UCSD-AML1 (cell line): ENCODE data around the gene RAB3GAP2.
A peak's percentile ranks its signal among the peaks of the same experiment; 100 is the strongest.
"Not testable (repeated sequence)": the region's sequence is repeated elsewhere in the genome, so short reads cannot be mapped to it uniquely, and the experiment has no call there.

Experiments used
- DNase-seq: peaks from one replicate; lab custom pipeline; 2025; ENCODE audit not compliant: unreplicated experiment; lab: John Stamatoyannopoulos, UW

Gene RAB3GAP2

GRCh38 chr1:220291580-220291979, 19.3 kb upstream of the RAB3GAP2 start:
- DNase-seq = no peak

GRCh38 chr1:220290140-220290761, 18.0 kb upstream of the RAB3GAP2 start:
- no peak for DNase-seq

DNA sequence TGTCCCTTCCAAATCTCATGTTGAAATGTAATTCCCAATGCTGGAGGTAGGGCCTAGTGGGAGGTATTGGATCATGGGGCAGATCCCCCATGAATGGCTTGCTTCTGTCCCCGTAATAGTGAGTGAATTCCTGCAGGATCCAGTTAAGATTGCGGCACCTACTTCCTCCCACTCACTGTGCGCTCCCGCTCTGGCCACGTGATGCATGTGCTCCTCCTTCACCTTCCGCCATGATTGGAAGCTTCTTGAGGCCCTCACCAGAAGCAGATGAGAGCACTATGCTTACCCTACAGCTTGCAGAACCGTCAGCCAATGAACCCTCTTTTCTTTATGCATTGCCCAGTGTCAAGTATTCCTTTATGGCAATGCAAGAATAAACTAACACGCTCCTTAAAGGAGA, 14.9 kb upstream of the RAB3GAP2 start:
- DNase-seq = no peak

DNA sequence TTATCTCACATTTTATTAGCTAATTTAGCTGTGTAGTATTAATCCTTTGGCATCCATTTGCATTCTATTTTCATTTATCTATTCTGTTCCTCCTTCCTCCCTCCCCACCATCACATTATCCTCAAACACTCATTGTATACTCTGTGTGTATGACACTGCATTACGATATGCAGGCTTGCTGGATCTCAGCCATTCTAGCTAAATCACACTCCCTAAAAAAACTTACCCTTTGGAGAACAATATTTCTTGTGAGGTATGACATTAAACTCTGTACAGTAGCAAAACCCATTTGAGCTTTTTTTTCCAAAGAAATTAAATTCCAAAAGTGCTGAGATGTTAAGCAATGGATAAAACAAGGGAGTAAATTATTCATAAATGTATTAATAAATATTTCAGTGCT, 11.4 kb upstream of the RAB3GAP2 start:
- DNase-seq = no peak

DNA sequence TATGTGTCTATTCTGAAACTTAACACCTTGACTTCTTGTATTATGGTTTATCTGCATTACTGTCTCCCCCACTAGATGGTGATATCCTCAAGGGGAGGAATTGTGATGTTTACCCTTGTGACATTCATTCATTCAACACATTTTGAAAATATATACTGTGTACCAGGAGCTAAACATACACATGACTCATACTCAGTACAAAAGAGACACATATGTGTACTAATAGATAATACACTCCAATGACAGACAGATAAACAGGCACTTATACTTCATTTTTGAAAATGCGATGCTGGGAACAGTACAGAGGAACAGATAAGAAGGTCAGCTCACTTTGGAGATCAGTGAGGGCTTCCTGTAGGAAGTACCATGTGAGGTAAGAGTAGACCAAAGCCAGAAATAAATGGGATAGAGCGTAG, 8.9 kb upstream of the RAB3GAP2 start:
- no peak for DNase-seq

- no peak for DNase-seq
These were observed 8.0 kb upstream of the RAB3GAP2 start for GRCh38 chr1:220280249-220280648.

- DNase-seq = no peak
These were observed 6.7 kb upstream of the RAB3GAP2 start for GRCh38 chr1:220278991-220279390.

DNA sequence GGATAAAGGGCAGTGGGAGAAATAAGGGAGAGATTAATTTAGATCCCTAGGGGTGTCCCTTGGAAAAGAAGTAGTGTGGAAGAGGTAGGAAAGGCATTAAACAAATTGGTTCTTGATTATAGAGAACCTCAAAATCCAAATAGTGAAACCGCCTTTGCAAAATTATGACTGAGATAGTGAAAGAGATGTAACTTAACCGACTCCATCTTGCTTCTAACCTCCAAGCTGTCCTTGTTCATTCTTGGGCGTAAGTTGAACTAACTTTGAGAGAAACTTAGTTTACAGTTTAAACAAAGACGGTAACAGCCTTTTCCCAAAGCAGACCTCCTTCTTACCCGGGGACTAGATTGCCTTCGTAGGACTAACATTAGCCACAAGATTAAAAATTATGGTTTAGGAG, 3.2 kb upstream of the RAB3GAP2 start:
- no peak for DNase-seq

GRCh38 chr1:220274251-220274855, 2.1 kb upstream of the RAB3GAP2 start:
- DNase-seq = peak; percentile 11

DNA sequence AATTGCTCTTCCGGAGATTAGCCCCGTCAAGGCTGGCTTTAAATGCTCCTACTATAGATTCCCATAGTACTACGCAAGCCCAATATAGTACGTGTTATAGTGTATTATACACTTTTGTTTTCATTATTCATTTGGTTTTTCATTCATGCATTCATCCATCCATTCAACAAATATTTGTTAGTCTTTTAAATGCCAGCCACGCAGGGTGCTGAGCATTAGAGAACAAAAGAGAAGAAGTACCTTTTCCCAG, 513 bp upstream of the RAB3GAP2 start:
- DNase-seq = no peak

DNA sequence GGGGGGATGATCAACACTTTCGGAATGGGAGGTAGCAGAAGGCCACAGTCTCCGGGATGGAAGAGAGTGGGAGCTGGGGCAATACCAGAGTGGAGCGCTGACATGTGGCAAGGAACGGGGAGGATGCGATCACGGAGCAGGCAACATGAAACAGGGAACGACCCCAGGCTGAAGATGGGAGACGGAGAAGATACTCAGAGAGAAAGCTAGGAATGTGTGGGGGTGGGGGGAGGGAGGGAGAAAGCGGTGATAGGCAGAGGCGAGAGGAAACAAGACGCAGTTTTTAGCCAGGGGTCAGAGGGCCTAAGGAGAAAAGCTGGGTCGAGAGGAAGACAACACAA, 577 bp downstream of the RAB3GAP2 start:
- DNase-seq = no peak

GRCh38 chr1:220269036-220269435, 3.2 kb downstream of the RAB3GAP2 start:
- no peak for DNase-seq

DNA sequence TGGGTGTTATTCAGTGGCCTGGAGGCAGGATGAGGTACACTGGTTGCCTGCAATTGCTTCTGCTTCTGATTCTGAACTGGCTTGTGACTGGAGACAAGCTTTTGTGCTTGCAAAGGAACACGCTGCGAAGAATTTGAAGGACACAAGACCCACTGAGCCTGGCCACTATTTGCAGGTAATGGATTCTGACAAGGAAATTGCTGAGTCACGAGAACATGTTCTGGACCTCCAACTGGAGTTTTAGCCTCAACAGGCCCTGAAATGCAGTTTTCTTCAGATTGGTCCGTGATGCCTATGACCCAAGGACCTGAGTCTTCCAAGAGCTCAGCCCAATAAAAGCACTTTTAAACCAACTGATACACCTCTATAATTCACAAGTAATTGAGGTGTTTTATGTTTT, 4.6 kb downstream of the RAB3GAP2 start:
- no peak for DNase-seq

DNA sequence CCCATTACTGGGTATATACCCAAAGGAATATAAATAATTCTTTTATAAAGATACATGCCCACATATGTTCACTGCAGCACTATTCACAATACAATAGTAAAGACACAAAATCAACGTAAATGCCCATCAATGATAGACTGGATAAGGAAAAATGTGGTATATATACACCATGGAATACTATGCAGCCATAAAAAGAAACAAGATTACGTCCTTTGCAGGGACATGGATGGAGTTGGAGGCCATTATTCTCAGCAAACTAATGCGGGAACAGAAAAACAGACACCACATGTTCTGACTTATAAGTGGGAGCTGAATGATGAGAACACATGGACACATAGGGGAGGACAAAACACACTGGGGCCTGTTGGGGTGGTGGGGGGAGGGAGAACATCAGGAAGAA, 12.0 kb downstream of the RAB3GAP2 start:
- DNase-seq = not testable (repeated sequence)

DNA sequence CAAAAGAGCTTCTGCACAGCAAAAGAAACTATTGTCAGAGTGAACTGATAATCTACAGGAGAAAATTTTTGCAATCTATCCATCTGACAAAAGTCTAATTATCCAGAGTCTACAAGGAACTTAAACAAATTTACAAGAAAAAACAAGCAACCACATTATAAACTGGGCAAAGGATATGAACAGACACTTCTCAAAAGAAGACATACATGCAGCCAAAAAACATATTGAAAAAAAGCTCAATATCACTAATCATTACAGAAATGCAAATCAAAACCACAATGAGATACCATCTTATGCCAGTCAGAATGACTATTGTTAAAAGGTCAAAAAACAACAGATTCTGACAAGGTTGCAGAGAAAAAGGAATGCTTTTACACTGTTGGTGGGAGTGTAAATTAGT, 12.5 kb downstream of the RAB3GAP2 start:
- DNase-seq = not testable (repeated sequence)

GRCh38 chr1:220256194-220256593, 16.1 kb downstream of the RAB3GAP2 start:
- DNase-seq = not testable (repeated sequence)

DNA sequence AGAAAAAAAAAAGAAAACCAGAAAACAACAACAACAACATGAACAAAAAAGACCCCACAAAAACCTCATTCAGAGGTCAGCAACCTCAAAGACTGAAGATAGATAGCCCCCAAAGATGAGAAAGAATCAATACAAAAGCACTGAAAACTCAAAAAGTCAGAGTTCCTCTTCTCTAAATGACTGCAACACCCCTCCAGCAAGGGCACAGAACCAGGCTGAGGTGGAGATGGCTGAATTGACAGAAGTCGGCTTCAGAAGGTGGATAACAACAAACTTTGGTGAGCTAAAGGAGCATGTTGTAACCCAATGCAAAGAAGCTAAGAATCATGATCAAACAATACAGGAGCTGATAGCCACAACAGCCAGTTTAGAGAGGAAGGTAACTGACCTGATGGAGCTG, 17.0 kb downstream of the RAB3GAP2 start:
- DNase-seq = no peak

GRCh38 chr1:220253290-220253689, 19.0 kb downstream of the RAB3GAP2 start:
- DNase-seq = not testable (repeated sequence)

DNA sequence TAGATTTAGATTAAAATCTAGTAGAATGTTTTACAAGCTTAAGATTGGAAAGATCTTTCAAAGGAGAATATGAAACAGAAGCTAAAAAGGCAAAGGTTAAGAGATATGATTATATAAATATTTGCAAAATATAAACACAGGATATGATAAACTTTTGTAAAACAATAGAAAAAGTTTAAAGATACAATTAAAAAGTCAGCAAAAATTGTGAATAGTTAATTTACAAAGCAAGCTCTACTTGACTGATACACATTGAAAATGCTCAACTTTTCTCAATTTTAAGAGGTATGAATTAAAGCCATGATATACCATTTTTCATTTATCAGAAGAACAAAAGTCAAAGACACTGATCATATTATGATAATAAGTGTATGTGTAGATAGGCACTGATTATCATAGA, 21.0 kb downstream of the RAB3GAP2 start:
- no peak for DNase-seq

- no peak for DNase-seq
These were observed 21.6 kb downstream of the RAB3GAP2 start for GRCh38 chr1:220250681-220251080.

GRCh38 chr1:220249522-220249921, 22.7 kb downstream of the RAB3GAP2 start:
- DNase-seq = no peak

DNA sequence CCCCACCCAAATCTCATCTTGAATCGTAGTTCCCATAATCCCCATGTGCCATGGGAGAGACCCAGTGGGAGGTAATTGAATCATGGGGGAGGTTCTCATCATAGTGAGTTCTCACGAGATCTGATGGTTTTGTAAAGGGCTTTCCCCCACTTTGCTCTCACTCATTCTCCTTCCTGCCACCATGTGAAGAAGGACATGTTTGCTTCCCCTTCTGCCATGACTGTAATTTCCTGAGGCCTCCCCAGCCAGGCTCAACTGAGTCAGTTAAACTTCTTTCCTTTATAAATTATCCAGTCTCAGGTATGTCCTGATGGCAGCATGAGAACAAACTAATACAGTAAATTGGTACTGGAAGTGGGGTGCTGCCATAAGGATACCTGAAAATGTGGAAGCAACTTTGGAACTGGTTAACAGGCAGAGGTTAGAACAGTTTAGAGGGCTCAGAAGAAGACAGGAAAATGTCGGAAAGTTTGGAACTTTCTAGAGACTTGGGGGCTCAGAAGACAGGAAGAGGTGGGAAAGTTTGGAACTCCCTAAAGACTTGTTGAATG, 23.5 kb downstream of the RAB3GAP2 start:
- not testable (repeated sequence) for DNase-seq

- not testable (repeated sequence) for DNase-seq
These were observed 26.4 kb downstream of the RAB3GAP2 start for GRCh38 chr1:220245900-220246299.
